K562 (cell line): Measurements from ENCODE around the gene EIF5. TPM values are rescaled to one million over a fixed set of nuclear protein-coding genes. Genes with fewer than 3 reads are reported as not detected.

Experiments
- ATAC-seq: fragments of 200-7000 bp; cut with Tn5 transposase; 3 replicates; pipeline ENCODE4 v1.9.1; 2020; ENCODE audit warnings: moderate library complexity
- BruUV-seq: library from RNA; stranded (reverse); fragments of 400-500 nt; replicated peaks from 2 replicates; lab custom pipeline; 2021; lab: Mats Ljungman, UMichigan
- CTCF ChIA-PET: fragments of 300-600 bp; formaldehyde crosslinking; extraction: SDS; loops from one replicate; lab custom pipeline; 2021; ENCODE audit warnings: low intra/inter-chr PET ratio; lab: Yijun Ruan, JAX
- POLR2A ChIA-PET: fragments of 300-600, 350-650 bp; sonication (Branson Sonifier 250); formaldehyde crosslinking; extraction: SDS; loops from one replicate; lab custom pipeline; 2021; ENCODE audit warnings: antibody characterized with exemption, inconsistent platforms; lab: Yijun Ruan, JAX
- DNase-seq, 4 experiments: peaks; one replicate each; pipeline versions ENCODE4 v3.0.0 to v3.0.0-alpha.2; 2011 to 2018; ENCODE audit warnings: low spot score in 3 of 4, mixed read lengths in 3 of 4; ENCODE audit errors: extremely low read depth in 1 of 4
- FAIRE-seq: peaks from 2 replicates; lab custom pipeline; 2011; peaks lifted over from hg19 to GRCh38; lab: Jason Lieb, UNC
- H2AFZ ChIP-seq: 2 replicates; pipeline ENCODE4 v1.6.0; 2011; ENCODE audit warnings: low read depth, low read length, control low read depth, inconsistent platforms
- H3K27ac ChIP-seq: fragments of 200-600 bp; 3 replicates; pipeline ENCODE4 v1.8.0; 2011; ENCODE audit warnings: low read depth, mild to moderate bottlenecking, control low read depth, inconsistent platforms, low read length, moderate library complexity, mixed read lengths; ENCODE audit errors: extremely low read depth
- H3K27me3 ChIP-seq, 2 experiments: fragments of 300-600 bp in 1 of 2; 2 replicates in 1 of 2; 3 replicates in 1 of 2; pipeline versions ENCODE4 v1.6.0 to v1.8.0; 2011; ENCODE audit warnings: inconsistent platforms in 2 of 2, low read length in 2 of 2, mild to moderate bottlenecking in 1 of 2, mixed read lengths in 1 of 2, moderate library complexity in 1 of 2; ENCODE audit not compliant: control insufficient read depth in 2 of 2, insufficient read depth in 2 of 2
- H3K36me3 ChIP-seq: fragments of 300-600 bp; 3 replicates; pipeline ENCODE4 v1.8.0; 2011; ENCODE audit warnings: mild to moderate bottlenecking, low read length, inconsistent platforms; ENCODE audit not compliant: control insufficient read depth, insufficient read depth
- H3K4me1 ChIP-seq, 2 experiments: fragments of 200-600 bp in 1 of 2; replicated peaks in 1 of 2; 2 replicates in 1 of 2; 3 replicates in 1 of 2; pipeline versions ENCODE4 v1.5.1 to v1.8.0; 2011; ENCODE audit warnings: inconsistent platforms in 2 of 2, low read length in 2 of 2, mild to moderate bottlenecking in 1 of 2, mixed read lengths in 1 of 2, moderate library complexity in 1 of 2; ENCODE audit not compliant: control insufficient read depth in 2 of 2, insufficient read depth in 2 of 2
- H3K4me2 ChIP-seq: 2 replicates; pipeline ENCODE4 v1.6.1; 2011; ENCODE audit warnings: low read length, control low read depth, inconsistent platforms, mixed read lengths; ENCODE audit not compliant: insufficient read depth
- H3K4me3 ChIP-seq: fragments of 200-600 bp; sonication (generic), shearing (Covaris generic); 2 replicates; pipeline ENCODE4 v1.5.1; 2016; ENCODE audit warnings: control low read depth, inconsistent platforms
- H3K79me2 ChIP-seq: fragments of 200-600 bp; 3 replicates; pipeline ENCODE4 v1.8.0; 2011; ENCODE audit warnings: low read length, inconsistent platforms; ENCODE audit not compliant: control insufficient read depth, insufficient read depth
- H3K9ac ChIP-seq, 2 experiments: 2 replicates each; pipeline versions ENCODE4 v1.6.0 to v1.6.1; 2011; ENCODE audit warnings: low read depth in 2 of 2, low read length in 2 of 2, control low read depth in 1 of 2, inconsistent platforms in 1 of 2, mild to moderate bottlenecking in 1 of 2, mixed read lengths in 1 of 2; ENCODE audit not compliant: insufficient read depth in 1 of 2
- H3K9me1 ChIP-seq: one replicate; pipeline ENCODE4 v1.6.0; 2011; ENCODE audit warnings: inconsistent platforms, mild to moderate bottlenecking, low read length, moderate library complexity; ENCODE audit not compliant: control insufficient read depth, insufficient read depth
- H3K9me3 ChIP-seq: replicated peaks from 2 replicates; pipeline ENCODE4 v1.5.1; 2011; ENCODE audit warnings: low read depth, low read length, inconsistent platforms; ENCODE audit not compliant: control insufficient read depth, insufficient read depth
- H4K20me1 ChIP-seq: replicated peaks from 2 replicates; pipeline ENCODE4 v1.6.1; 2011; ENCODE audit warnings: low read length, inconsistent platforms, mixed read lengths; ENCODE audit not compliant: control insufficient read depth, insufficient read depth
- BACH1 ChIP-seq: fragments of 200-800 bp; sonication (Bioruptor generic); IDR thresholded peaks from 2 replicates; pipeline ENCODE4 v1.6.1; 2016; ENCODE audit warnings: missing genetic modification characterization, missing compliant biosample characterization
- CBX3 ChIP-seq, 2 experiments: IDR thresholded peaks; 1 replicate in 1 of 2; 2 replicates in 1 of 2; pipeline ENCODE4 v1.6.1; 2012; ENCODE audit warnings: inconsistent platforms in 2 of 2, low read length in 2 of 2, borderline replicate concordance in 1 of 2, control low read depth in 1 of 2
- CEBPB ChIP-seq: fragments of 450-650 bp; IDR thresholded peaks from 2 replicates; pipeline ENCODE4 v1.6.1; 2016; ENCODE audit warnings: missing genetic modification characterization, missing compliant biosample characterization
- CXXC5 ChIP-seq: fragments of 250-450 bp; sonication (Bioruptor Pico); IDR thresholded peaks from 2 replicates; pipeline ENCODE4 v1.8.0; 2022; ENCODE audit warnings: inconsistent platforms, mild to moderate bottlenecking, moderate library complexity
- EP400 ChIP-seq: fragments of 450-650 bp; IDR thresholded peaks from 2 replicates; pipeline ENCODE4 v1.6.1; 2017; ENCODE audit warnings: antibody characterized with exemption, mild to moderate bottlenecking, moderate library complexity
- ETV1 ChIP-seq: fragments of 450-650 bp; conservative IDR thresholded peaks from 2 replicates; pipeline ENCODE4 v1.6.1; 2016; ENCODE audit warnings: missing genetic modification characterization, control low read depth, low read depth, missing compliant biosample characterization
- FOSL1 ChIP-seq: fragments of 200-800 bp; sonication (Bioruptor generic); conservative IDR thresholded peaks from 2 replicates; pipeline ENCODE4 v1.6.1; 2016; ENCODE audit warnings: missing genetic modification characterization, missing compliant biosample characterization
- JUN ChIP-seq, 2 experiments: sonication (generic) in 1 of 2; formaldehyde crosslinking in 1 of 2; IDR thresholded peaks; 2 replicates each; pipeline versions ENCODE4 v1.6.1 to v1.8.0; 2012 to 2022; ENCODE audit warnings: borderline replicate concordance in 2 of 2, mild to moderate bottlenecking in 2 of 2, improper control_type of control experiment in 1 of 2, low read depth in 1 of 2, low read length in 1 of 2, missing genetic modification reagents in 1 of 2
- JUND ChIP-seq, 2 experiments: IDR thresholded peaks; 2 replicates in 1 of 2; 3 replicates in 1 of 2; pipeline ENCODE4 v1.6.1; 2011; ENCODE audit warnings: borderline replicate concordance in 2 of 2, low read depth in 2 of 2, low read length in 2 of 2, improper control_type of control experiment in 1 of 2, missing biosample characterization in 1 of 2, missing genetic modification characterization in 1 of 2, missing genetic modification reagents in 1 of 2
- NFRKB ChIP-seq: fragments of 450-650 bp; IDR thresholded peaks from 2 replicates; pipeline ENCODE4 v1.6.1; 2016; ENCODE audit warnings: low read depth
- RNF2 ChIP-seq: sonication (generic); IDR thresholded peaks from 2 replicates; pipeline ENCODE4 v1.6.1; 2016
- SIN3A ChIP-seq, 2 experiments: fragments of 150-350 bp in 1 of 2; IDR thresholded peaks; 2 replicates each; pipeline ENCODE4 v1.6.1; 2011 to 2016; ENCODE audit warnings: borderline replicate concordance in 2 of 2, low read depth in 2 of 2, low read length in 2 of 2, mild to moderate bottlenecking in 2 of 2, moderate library complexity in 2 of 2; ENCODE audit not compliant: control insufficient read depth in 1 of 2
- SOX6 ChIP-seq: fragments of 450-650 bp; IDR thresholded peaks from 2 replicates; pipeline ENCODE4 v1.6.1; 2014; ENCODE audit warnings: mild to moderate bottlenecking
- ZEB2 ChIP-seq: fragments of 450-650 bp; IDR thresholded peaks from 2 replicates; pipeline ENCODE4 v1.6.1; 2016
- ZNF311 ChIP-seq: fragments of 250-450 bp; sonication (Bioruptor Pico); IDR thresholded peaks from 2 replicates; pipeline ENCODE4 v1.4.0; 2020; ENCODE audit warnings: mild to moderate bottlenecking, moderate library complexity
- ZSCAN32 ChIP-seq: fragments of 450-650 bp; formaldehyde crosslinking; IDR thresholded peaks from 2 replicates; pipeline ENCODE4 v1.4.0; 2020; ENCODE audit warnings: mild to moderate bottlenecking, moderate library complexity
- WGBS: fragments of 100-300 bp; shearing (Covaris generic); methylation state at CpG from one replicate; pipeline ENCODE4 v1.1.6; 2016; ENCODE audit warnings: low coverage, mixed read lengths; ENCODE audit not compliant: insufficient coverage; ENCODE audit errors: missing lambda C conversion rate; 5-methylcytosine and 5-hydroxymethylcytosine counted together
- in situ Hi-C: fragments of 300-500 bp; cut with MboI; formaldehyde crosslinking; loops from 4 replicates; pipeline ENCODE4 v1.15.0; 2018; ENCODE audit warnings: inconsistent platforms, mixed read lengths
- intact Hi-C: fragments of 100-400 bp; cut with micrococcal nuclease; formaldehyde crosslinking; loops from 2 replicates; pipeline ENCODE4 v1.14.2; 2022
- polyA plus RNA-seq, 8 experiments: library from polyadenylated mRNA; depleted of rRNA in 4 of 8; stranded (reverse) in 5 of 8; unstranded in 3 of 8; fragments of >200 nt; fragmentation: Nextera tagmentation in 2 of 8; fragmentation: Illumina TruSeq in 1 of 8; extraction: Ambion mirVana in 2 of 8; extraction: Trizol in 1 of 8; gene quantifications; 2 replicates each; pipeline versions ENCODE4 v1.2.1 to v1.2.3, GENCODE V29; 2011 to 2014; ENCODE audit warnings: inconsistent platforms in 1 of 8, missing spikeins in 1 of 8
- total RNA-seq, 7 experiments: library from RNA; depleted of rRNA in 6 of 7; stranded (reverse); fragments of >200 nt in 6 of 7; fragmentation: Illumina TruSeq in 2 of 7; extraction: Trizol in 2 of 7; gene quantifications; 2 replicates each; pipeline versions ENCODE4 v1.2.1 to v1.2.3, GENCODE V29; 2011 to 2021; ENCODE audit warnings: low replicate concordance in 1 of 7
- TF ChIP-seq, protein P1 (sequence below): fragments of 450-650 bp; formaldehyde crosslinking; IDR thresholded peaks from 2 replicates; pipeline ENCODE4 v1.4.0; 2022; ENCODE audit warnings: mild to moderate bottlenecking, moderate library complexity
- TF ChIP-seq, protein P2 (sequence below): fragments of 450-650 bp; IDR thresholded peaks from 2 replicates; pipeline ENCODE4 v1.6.1; 2017; ENCODE audit warnings: antibody characterized with exemption, mild to moderate bottlenecking

Gene EIF5
- total and polyA plus RNA-seq, 9 of the 15 experiments (the other 6 are each of a cell fraction or from before 2014, with no cell fraction given), result 92.7 to 442 (median 190) TPM

DNA sequence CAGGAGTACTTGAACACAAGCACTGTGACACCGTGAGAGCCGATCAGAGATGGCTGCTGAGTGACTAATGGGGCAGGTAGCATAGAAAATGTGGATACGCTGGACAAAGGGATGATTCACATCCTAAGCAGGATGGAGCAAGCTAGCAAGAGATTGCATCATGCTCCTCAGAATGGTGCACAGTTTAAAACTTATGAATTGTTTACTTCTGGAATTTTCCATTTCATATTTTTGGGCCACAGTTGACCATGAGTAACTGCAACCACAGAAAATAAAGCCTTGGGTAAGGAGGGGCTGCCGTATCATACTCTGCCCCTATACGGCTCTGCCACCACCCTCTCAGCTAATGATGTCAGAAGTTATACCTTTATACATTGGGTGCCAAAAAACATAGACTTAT is 27.8 kb downstream of the EIF5 start:
- Histone ChIP-seq H3K4me1 (peaks cover 0 to 12% of the 10 kb centered on the region in 2 experiments; a peak in 3 of 5 replicates), H4K20me1 (no peaks in the 10 kb centered on the region), H3K4me3 (no peak overlapping the region), H3K27ac (no peak overlapping the region; the same call in 2 of the 3 replicates), H3K4me2 (no peak overlapping the region), H3K27me3 (no peaks in the 10 kb centered on the region), H3K79me2 (no peaks in the 10 kb centered on the region), H3K9me1 (no peaks in the 10 kb centered on the region), H2AFZ (no peak overlapping the region), H3K36me3 (no peaks in the 10 kb centered on the region), H3K9me3 (peaks cover 7% of the 10 kb centered on the region; the same call in 1 of the 2 replicates), H3K9ac (no peak overlapping the region)
- no peak for FAIRE-seq
- peak in 1 of 4 experiments; percentile 33 for DNase-seq
- BruUV-seq, result no TSS peak
- POLR2A ChIA-PET, result no interaction called here
- peak; percentile 51 for ATAC-seq
- in situ Hi-C loops, result no loop called here
- CTCF ChIA-PET, result no interaction called here
- intact Hi-C loops, result no loop called here
- 59% methylated on average over 5 of the region's 5 CpGs for WGBS
- TF ChIP-seq EP400, result peak; percentile 42; the same call in 1 of the 2 replicates
- TF ChIP-seq, protein P1, sequence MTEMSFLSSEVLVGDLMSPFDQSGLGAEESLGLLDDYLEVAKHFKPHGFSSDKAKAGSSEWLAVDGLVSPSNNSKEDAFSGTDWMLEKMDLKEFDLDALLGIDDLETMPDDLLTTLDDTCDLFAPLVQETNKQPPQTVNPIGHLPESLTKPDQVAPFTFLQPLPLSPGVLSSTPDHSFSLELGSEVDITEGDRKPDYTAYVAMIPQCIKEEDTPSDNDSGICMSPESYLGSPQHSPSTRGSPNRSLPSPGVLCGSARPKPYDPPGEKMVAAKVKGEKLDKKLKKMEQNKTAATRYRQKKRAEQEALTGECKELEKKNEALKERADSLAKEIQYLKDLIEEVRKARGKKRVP (CRISPR knock-in tag), result peak; percentile 90
- TF ChIP-seq RNF2, result no peak
- 0 out of 2 replicates have a peak, but pooled peaks have one; percentile 14 for TF ChIP-seq ZNF311 (CRISPR knock-in tag)
- TF ChIP-seq NFRKB, result 0 out of 2 replicates have a peak, but pooled peaks have one; percentile 31
- TF ChIP-seq ZEB2, result peak; percentile 40; the same call in 1 of the 2 replicates
- TF ChIP-seq CEBPB (tag), result peak; percentile 78
- TF ChIP-seq CXXC5 (CRISPR knock-in tag), result peak; percentile 67
- peak; percentile 87 for TF ChIP-seq FOSL1 (tag)
- TF ChIP-seq CBX3 (IDR thresholded peaks at IDR 0.05; ENCODE audit: borderline replicate concordance in 1 of 2, low read length in 2 of 2), result 0 out of 3 replicates have a peak, but pooled peaks of 1 of the 2 experiments have one; percentile 36
- peak; percentile 80 for TF ChIP-seq ZSCAN32 (CRISPR knock-in tag)
- 0 out of 2 replicates have a peak, but pooled peaks have one; percentile 37 for TF ChIP-seq ETV1 (tag)
- TF ChIP-seq BACH1 (tag), result 0 out of 2 replicates have a peak, but pooled peaks have one; percentile 14
- peak; percentile 77 for TF ChIP-seq JUND (IDR thresholded peaks at IDR 0.05; ENCODE audit: borderline replicate concordance, low read depth, low read length)
- peak; percentile 41; the same call in 1 of the 3 replicates for TF ChIP-seq JUND (tag; IDR thresholded peaks at IDR 0.05; ENCODE audit: borderline replicate concordance, low read depth, low read length)
- TF ChIP-seq, protein P2, sequence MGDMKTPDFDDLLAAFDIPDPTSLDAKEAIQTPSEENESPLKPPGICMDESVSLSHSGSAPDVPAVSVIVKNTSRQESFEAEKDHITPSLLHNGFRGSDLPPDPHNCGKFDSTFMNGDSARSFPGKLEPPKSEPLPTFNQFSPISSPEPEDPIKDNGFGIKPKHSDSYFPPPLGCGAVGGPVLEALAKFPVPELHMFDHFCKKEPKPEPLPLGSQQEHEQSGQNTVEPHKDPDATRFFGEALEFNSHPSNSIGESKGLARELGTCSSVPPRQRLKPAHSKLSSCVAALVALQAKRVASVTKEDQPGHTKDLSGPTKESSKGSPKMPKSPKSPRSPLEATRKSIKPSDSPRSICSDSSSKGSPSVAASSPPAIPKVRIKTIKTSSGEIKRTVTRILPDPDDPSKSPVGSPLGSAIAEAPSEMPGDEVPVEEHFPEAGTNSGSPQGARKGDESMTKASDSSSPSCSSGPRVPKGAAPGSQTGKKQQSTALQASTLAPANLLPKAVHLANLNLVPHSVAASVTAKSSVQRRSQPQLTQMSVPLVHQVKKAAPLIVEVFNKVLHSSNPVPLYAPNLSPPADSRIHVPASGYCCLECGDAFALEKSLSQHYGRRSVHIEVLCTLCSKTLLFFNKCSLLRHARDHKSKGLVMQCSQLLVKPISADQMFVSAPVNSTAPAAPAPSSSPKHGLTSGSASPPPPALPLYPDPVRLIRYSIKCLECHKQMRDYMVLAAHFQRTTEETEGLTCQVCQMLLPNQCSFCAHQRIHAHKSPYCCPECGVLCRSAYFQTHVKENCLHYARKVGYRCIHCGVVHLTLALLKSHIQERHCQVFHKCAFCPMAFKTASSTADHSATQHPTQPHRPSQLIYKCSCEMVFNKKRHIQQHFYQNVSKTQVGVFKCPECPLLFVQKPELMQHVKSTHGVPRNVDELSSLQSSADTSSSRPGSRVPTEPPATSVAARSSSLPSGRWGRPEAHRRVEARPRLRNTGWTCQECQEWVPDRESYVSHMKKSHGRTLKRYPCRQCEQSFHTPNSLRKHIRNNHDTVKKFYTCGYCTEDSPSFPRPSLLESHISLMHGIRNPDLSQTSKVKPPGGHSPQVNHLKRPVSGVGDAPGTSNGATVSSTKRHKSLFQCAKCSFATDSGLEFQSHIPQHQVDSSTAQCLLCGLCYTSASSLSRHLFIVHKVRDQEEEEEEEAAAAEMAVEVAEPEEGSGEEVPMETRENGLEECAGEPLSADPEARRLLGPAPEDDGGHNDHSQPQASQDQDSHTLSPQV, result 0 out of 2 replicates have a peak, but pooled peaks have one; percentile 23
- peak; percentile 57; the same call in 1 of the 2 replicates for TF ChIP-seq JUN (IDR thresholded peaks at IDR 0.05; ENCODE audit: borderline replicate concordance, low read depth, low read length)
- TF ChIP-seq JUN (CRISPR knock-in tag; IDR thresholded peaks at IDR 0.05; ENCODE audit: borderline replicate concordance), result no peak
- no peak for TF ChIP-seq SIN3A (IDR thresholded peaks at IDR 0.05; ENCODE audit: borderline replicate concordance in 2 of 2, control insufficient read depth in 1 of 2, low read depth in 2 of 2, low read length in 2 of 2)
- TF ChIP-seq SOX6, result peak; percentile 48
